ENCODE measurements around the gene SPON1. TPM values are rescaled to one million over a fixed set of nuclear protein-coding genes. Genes with fewer than 3 reads are reported as not detected.

The SPON1 gene
- total and polyA plus RNA-seq, 2 of the 8 experiments (the other 6 are each of a cell fraction or from before 2014, with no cell fraction given) = 1.5 to 5.4 TPM

DNA sequence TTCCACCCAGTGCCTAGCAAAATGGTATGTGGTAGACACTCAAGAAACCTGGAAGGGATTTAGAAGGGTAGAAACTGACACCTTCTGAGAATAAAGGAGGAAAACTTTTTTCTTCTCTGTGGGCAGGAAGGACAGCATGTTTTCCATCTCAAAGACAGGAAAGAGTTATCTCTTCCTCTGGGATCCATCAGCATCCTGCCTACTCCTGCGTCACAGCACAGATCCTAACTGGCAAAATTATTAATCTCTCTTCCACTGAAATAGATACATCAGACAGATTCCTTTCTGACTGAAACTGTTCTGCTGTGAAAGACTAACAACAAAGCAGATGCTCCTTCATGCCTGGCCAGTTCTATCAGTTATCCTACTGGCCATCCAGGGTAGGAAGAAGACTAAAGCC is 147.2 kb downstream of the SPON1 start (continued):
- TF ChIP-seq, protein P1, sequence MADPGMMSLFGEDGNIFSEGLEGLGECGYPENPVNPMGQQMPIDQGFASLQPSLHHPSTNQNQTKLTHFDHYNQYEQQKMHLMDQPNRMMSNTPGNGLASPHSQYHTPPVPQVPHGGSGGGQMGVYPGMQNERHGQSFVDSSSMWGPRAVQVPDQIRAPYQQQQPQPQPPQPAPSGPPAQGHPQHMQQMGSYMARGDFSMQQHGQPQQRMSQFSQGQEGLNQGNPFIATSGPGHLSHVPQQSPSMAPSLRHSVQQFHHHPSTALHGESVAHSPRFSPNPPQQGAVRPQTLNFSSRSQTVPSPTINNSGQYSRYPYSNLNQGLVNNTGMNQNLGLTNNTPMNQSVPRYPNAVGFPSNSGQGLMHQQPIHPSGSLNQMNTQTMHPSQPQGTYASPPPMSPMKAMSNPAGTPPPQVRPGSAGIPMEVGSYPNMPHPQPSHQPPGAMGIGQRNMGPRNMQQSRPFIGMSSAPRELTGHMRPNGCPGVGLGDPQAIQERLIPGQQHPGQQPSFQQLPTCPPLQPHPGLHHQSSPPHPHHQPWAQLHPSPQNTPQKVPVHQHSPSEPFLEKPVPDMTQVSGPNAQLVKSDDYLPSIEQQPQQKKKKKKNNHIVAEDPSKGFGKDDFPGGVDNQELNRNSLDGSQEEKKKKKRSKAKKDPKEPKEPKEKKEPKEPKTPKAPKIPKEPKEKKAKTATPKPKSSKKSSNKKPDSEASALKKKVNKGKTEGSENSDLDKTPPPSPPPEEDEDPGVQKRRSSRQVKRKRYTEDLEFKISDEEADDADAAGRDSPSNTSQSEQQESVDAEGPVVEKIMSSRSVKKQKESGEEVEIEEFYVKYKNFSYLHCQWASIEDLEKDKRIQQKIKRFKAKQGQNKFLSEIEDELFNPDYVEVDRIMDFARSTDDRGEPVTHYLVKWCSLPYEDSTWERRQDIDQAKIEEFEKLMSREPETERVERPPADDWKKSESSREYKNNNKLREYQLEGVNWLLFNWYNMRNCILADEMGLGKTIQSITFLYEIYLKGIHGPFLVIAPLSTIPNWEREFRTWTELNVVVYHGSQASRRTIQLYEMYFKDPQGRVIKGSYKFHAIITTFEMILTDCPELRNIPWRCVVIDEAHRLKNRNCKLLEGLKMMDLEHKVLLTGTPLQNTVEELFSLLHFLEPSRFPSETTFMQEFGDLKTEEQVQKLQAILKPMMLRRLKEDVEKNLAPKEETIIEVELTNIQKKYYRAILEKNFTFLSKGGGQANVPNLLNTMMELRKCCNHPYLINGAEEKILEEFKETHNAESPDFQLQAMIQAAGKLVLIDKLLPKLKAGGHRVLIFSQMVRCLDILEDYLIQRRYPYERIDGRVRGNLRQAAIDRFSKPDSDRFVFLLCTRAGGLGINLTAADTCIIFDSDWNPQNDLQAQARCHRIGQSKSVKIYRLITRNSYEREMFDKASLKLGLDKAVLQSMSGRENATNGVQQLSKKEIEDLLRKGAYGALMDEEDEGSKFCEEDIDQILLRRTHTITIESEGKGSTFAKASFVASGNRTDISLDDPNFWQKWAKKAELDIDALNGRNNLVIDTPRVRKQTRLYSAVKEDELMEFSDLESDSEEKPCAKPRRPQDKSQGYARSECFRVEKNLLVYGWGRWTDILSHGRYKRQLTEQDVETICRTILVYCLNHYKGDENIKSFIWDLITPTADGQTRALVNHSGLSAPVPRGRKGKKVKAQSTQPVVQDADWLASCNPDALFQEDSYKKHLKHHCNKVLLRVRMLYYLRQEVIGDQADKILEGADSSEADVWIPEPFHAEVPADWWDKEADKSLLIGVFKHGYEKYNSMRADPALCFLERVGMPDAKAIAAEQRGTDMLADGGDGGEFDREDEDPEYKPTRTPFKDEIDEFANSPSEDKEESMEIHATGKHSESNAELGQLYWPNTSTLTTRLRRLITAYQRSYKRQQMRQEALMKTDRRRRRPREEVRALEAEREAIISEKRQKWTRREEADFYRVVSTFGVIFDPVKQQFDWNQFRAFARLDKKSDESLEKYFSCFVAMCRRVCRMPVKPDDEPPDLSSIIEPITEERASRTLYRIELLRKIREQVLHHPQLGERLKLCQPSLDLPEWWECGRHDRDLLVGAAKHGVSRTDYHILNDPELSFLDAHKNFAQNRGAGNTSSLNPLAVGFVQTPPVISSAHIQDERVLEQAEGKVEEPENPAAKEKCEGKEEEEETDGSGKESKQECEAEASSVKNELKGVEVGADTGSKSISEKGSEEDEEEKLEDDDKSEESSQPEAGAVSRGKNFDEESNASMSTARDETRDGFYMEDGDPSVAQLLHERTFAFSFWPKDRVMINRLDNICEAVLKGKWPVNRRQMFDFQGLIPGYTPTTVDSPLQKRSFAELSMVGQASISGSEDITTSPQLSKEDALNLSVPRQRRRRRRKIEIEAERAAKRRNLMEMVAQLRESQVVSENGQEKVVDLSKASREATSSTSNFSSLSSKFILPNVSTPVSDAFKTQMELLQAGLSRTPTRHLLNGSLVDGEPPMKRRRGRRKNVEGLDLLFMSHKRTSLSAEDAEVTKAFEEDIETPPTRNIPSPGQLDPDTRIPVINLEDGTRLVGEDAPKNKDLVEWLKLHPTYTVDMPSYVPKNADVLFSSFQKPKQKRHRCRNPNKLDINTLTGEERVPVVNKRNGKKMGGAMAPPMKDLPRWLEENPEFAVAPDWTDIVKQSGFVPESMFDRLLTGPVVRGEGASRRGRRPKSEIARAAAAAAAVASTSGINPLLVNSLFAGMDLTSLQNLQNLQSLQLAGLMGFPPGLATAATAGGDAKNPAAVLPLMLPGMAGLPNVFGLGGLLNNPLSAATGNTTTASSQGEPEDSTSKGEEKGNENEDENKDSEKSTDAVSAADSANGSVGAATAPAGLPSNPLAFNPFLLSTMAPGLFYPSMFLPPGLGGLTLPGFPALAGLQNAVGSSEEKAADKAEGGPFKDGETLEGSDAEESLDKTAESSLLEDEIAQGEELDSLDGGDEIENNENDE (IDR thresholded peaks at IDR 0.05; ENCODE audit: insufficient replicate concordance, low read length) = no peak
